Progenitor cell of endocrine pancreas (in vitro differentiated cells): ENCODE measurements around the gene TNFRSF1B. TPM values are rescaled to one million over a fixed set of nuclear protein-coding genes. Genes with fewer than 3 reads are reported as not detected.

ENCODE experiments used
- DNase-seq: peaks from one replicate; pipeline ENCODE4 v3.0.0; 2021; ENCODE audit warnings: low spot score; ENCODE audit not compliant: unreplicated experiment
- H3K27ac Mint-ChIP-seq: 2 replicates; pipeline ENCODE4 v1.8.0; 2021; ENCODE audit warnings: mild to moderate bottlenecking, moderate library complexity, mixed read lengths
- H3K27me3 Mint-ChIP-seq: 2 replicates; pipeline ENCODE4 v1.8.0; 2021; ENCODE audit warnings: mixed read lengths
- H3K36me3 Mint-ChIP-seq: 2 replicates; pipeline ENCODE4 v1.8.0; 2022; ENCODE audit warnings: mixed read lengths; ENCODE audit not compliant: insufficient read depth
- H3K4me1 Mint-ChIP-seq: 2 replicates; pipeline ENCODE4 v1.8.0; 2021; ENCODE audit warnings: low read depth, mixed read lengths
- H3K4me3 Mint-ChIP-seq: 2 replicates; pipeline ENCODE4 v1.8.0; 2021; ENCODE audit warnings: low read depth, mild to moderate bottlenecking, moderate library complexity, mixed read lengths
- H3K9me3 Mint-ChIP-seq: 2 replicates; pipeline ENCODE4 v1.8.0; 2021; ENCODE audit warnings: low read depth, mixed read lengths
- total RNA-seq: library from RNA; stranded (reverse); gene quantifications from 2 replicates; pipeline ENCODE4 v1.2.1, GENCODE V29; 2021
- TF ChIP-seq, protein P1 (sequence below): fragments of 200-600 bp; sonication (generic); IDR thresholded peaks from one replicate; pipeline ENCODE4 v1.5.0; 2021; ENCODE audit warnings: antibody characterized with exemption, mild to moderate bottlenecking; ENCODE audit not compliant: unreplicated experiment

Gene TNFRSF1B
- total RNA-seq, 1 donor from 2014 or later: not detected

DNA sequence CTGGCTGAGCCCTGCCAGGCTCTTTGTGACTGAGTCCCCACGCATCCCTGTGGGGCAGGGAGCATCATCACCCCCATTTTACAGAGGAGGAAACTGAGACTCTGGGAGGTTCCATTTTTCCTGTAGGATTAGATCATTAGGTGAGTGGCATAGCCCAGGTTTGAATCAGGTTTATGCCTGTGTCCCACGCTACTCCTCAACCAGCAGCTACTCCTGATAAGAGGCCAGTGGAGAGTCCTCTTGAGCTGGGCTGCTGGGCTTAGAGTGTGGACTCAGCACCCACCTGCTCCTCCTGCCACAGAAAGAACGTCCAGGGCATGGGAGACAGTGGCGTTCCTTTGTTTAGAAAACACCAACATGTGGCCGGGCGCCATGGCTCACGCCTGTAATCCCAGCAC, 30.7 kb downstream of the TNFRSF1B start:
- no peaks in the 10 kb centered on the region for H3K9me3 Mint-ChIP-seq
- H3K4me1 Mint-ChIP-seq: no peaks in the 10 kb centered on the region
- H3K27me3 Mint-ChIP-seq: peaks cover 13% of the 10 kb centered on the region
- no peaks in the 10 kb centered on the region for H3K36me3 Mint-ChIP-seq
- TF ChIP-seq, protein P1, sequence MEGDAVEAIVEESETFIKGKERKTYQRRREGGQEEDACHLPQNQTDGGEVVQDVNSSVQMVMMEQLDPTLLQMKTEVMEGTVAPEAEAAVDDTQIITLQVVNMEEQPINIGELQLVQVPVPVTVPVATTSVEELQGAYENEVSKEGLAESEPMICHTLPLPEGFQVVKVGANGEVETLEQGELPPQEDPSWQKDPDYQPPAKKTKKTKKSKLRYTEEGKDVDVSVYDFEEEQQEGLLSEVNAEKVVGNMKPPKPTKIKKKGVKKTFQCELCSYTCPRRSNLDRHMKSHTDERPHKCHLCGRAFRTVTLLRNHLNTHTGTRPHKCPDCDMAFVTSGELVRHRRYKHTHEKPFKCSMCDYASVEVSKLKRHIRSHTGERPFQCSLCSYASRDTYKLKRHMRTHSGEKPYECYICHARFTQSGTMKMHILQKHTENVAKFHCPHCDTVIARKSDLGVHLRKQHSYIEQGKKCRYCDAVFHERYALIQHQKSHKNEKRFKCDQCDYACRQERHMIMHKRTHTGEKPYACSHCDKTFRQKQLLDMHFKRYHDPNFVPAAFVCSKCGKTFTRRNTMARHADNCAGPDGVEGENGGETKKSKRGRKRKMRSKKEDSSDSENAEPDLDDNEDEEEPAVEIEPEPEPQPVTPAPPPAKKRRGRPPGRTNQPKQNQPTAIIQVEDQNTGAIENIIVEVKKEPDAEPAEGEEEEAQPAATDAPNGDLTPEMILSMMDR: no peak
- no peak for DNase-seq
- no peak overlapping the region for H3K27ac Mint-ChIP-seq
- no peak overlapping the region for H3K4me3 Mint-ChIP-seq

DNA sequence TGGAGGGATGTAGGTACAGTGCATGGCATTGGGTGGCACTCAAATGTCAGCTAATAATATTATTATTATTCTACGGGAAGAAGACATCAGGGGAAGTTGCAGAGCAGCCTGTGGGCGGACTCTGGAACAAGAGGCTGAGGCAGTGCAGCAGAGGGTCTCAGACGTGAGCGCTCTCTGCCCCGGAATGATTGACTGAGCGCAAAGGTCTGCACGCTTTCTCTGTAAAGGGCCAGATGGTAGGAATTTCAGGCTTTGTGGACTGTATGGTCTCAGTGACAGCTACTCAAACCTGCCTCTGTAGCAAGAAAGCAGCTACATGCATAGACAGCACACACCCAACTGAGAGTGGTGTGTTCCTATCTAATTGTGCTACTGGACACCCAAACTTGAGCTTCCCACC, 33.4 kb downstream of the TNFRSF1B start:
- DNase-seq: no peak
- Mint-ChIP-seq H3K27me3 (peaks cover 3% of the 10 kb centered on the region), H3K4me3 (no peak overlapping the region), H3K27ac (no peak overlapping the region), H3K9me3 (no peaks in the 10 kb centered on the region), H3K4me1 (no peaks in the 10 kb centered on the region), H3K36me3 (no peaks in the 10 kb centered on the region)
- TF ChIP-seq, protein P1: no peak

DNA sequence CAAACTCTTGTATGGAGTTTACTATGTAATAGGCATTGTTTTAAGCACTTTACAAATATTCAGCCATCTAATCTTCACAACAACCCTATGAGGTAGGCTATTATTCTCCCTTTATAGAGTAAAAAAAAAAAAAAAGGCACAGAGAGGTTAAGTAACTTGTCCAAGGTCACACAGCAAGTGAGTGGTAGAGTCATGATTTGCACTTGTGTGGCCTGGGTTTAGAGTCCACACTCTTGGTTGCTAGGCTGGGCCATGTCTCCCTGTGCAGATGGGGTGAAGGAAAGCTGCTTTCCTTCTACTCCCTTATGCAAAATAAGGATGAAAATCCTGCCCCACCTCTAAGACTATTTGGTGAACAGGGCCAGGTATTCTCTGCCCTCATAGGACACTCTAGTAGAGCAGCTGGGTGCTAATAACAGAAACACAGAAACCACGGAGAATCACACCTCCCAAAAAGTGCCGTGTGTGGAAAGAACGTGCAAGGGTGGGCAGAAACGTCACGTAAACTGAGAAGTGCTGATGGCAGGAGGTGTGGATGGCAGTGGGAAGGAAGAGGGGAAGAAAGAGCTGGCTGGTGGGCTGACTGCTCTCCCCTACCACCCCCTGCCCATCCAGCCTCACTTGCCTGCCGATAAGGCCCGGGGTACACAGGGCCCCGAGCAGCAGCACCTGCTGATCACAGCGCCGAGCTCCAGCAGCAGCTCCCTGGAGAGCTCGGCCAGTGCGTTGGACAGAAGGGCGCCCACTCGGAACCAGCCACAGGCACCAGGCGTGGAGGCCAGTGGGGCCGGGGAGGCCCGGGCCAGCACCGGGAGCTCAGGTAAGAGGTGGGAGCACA, 34.8 kb downstream of the TNFRSF1B start:
- no peaks in the 10 kb centered on the region for H3K4me1 Mint-ChIP-seq
- TF ChIP-seq, protein P1: no peak
- H3K36me3 Mint-ChIP-seq: no peaks in the 10 kb centered on the region
- no peak for DNase-seq
- H3K9me3 Mint-ChIP-seq: no peaks in the 10 kb centered on the region
- H3K4me3 Mint-ChIP-seq: no peak overlapping the region
- H3K27ac Mint-ChIP-seq: no peak overlapping the region
- H3K27me3 Mint-ChIP-seq: no peaks in the 10 kb centered on the region

DNA sequence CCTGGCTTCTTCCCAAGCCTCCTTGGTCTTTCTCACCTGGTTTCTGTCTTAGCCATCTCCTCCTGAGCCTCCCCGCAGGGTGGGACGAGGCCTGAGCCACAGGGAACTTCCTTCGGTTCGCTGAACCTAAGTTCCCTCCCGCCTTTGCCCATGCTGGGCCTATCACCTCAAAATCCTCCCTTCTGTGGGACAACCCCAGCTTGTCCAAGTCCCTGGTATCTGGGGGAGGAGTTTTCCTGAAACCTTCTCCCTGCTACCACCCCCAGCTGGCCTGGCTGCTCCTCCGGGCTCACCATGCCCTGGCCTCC, 35.4 kb downstream of the TNFRSF1B start:
- Mint-ChIP-seq H3K36me3 (no peaks in the 10 kb centered on the region), H3K4me1 (no peaks in the 10 kb centered on the region), H3K27ac (no peak overlapping the region), H3K9me3 (no peaks in the 10 kb centered on the region), H3K4me3 (no peak overlapping the region), H3K27me3 (no peaks in the 10 kb centered on the region)
- DNase-seq: no peak
- TF ChIP-seq, protein P1: no peak

DNA sequence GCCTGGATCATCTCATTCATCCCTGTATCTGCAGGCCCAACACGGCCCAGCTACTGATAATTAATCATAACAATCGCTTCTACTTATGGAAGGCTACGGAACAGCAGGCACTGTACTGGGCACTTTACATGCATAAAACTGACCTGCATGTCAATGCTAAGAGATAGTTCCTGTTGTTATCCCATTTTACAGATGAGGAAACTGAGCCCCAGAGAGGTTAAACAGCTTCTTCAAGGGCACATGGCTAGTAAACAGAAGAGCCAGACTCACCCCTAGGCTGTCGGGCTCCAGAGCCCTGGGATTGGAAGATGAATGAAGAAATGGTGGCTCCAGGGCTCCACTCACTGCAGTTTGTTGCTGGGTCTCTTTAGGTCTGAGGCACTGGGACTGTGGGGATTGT, 35.8 kb downstream of the TNFRSF1B start:
- Mint-ChIP-seq H3K9me3 (no peaks in the 10 kb centered on the region), H3K36me3 (no peaks in the 10 kb centered on the region), H3K4me3 (no peak overlapping the region), H3K27ac (no peak overlapping the region), H3K27me3 (no peaks in the 10 kb centered on the region), H3K4me1 (no peaks in the 10 kb centered on the region)
- DNase-seq: no peak
- TF ChIP-seq, protein P1: no peak
